Right ventricle myocardium superior (tissue), 1 donor: ENCODE measurements around the gene VEPH1. TPM values are rescaled to one million over a fixed set of nuclear protein-coding genes. Genes with fewer than 3 reads are reported as not detected.
A peak's percentile ranks its signal among the peaks of the same experiment; 100 is the strongest.

Experiments
- ATAC-seq: fragments of 200-7000 bp; cut with Tn5 transposase; one replicate; pipeline ENCODE4 v1.9.1; 2020; ENCODE audit warnings: mild to moderate bottlenecking; ENCODE audit not compliant: poor library complexity
- DNase-seq: peaks from one replicate; pipeline ENCODE4 v3.0.0-alpha.2; 2020
- intact Hi-C: fragments of 100-400 bp; cut with DNase I; formaldehyde crosslinking; loops from one replicate; pipeline ENCODE4 v1.11.2; 2022
- total RNA-seq: library from RNA; stranded (reverse); fragmentation: NEBNext Ultra II Directional; extraction: Animal tissue kit (Norgen Biotek cat#: 25700); gene quantifications from one replicate; pipeline ENCODE4 v1.2.1, GENCODE V29; 2021
- donor health status: DM: no; HTN: yes; CAD: no; lungs with severe emphysema.

The VEPH1 gene
- total RNA-seq, 1 donor from 2014 or later: not detected

- DNase-seq (no peak), ATAC-seq (peak; percentile 57)
- intact Hi-C loops: loop anchor here (2.0 kb wide), 1 partner anchor 289 kb away; no protein-coding TSS in a partner anchor
These were observed 9.3 kb downstream of the VEPH1 start for GRCh38 chr3:157493627-157494550.

DNA sequence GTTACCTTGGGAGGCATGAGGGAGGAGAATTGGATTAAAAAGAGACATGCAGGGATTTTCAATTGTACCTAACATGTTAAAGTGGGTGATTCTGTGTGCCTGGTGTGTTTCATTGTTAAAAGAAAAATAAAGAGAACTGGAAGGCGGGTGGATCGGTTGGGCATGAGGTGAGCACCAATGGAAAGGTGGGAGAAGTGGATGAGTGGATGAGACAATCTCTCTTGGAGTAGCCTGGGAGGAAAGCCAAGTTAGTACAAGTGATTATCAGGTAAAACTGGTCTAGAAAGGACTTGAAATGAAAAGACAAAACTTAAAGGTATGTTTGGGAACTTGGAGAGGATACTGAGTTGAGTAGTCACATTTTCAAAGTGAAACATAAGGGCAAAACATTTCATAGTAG lies 12.1 kb downstream of the VEPH1 start:
- intact Hi-C loops: no loop called here
- no peak for DNase-seq
- ATAC-seq: no peak

DNA sequence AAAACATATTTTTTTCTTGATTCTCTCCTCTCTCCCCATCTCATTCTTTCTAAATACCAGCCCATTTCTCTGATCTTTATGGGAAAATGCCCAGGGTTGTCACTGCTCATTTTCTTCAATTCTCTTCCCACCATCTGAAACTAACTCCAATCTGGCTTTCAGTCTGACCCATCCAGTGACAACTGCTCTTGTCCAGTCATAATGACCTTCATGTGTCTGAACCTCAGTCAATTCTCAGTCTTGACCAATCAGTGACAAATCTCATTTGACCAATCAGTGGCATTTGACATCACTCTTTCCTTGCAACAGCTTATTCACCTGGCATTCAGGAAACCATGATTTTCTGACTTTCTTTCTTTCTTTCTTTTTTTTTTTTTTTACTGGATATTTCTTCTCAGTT lies 15.1 kb downstream of the VEPH1 start:
- intact Hi-C loops: no loop called here
- ATAC-seq: no peak
- DNase-seq: no peak

DNA sequence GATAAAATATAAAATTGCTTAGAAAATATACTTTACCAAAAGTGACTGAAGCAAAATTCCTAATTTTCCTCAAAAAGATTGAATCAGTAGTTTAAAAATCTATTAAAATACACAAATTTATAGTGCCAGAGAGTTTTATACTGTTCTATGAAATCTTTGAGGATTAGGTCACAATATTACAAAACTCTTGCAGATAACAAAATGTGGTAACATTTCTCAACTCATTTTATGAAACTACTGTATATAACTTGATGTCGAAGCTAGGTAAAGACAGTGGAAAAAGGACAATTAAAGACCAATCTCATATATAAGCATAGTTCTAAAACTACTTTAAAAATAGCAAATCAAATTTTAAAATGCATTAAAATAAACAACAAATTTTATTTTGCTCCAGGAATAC lies 15.9 kb downstream of the VEPH1 start:
- intact Hi-C loops: no loop called here
- no peak for ATAC-seq
- DNase-seq: no peak

DNA sequence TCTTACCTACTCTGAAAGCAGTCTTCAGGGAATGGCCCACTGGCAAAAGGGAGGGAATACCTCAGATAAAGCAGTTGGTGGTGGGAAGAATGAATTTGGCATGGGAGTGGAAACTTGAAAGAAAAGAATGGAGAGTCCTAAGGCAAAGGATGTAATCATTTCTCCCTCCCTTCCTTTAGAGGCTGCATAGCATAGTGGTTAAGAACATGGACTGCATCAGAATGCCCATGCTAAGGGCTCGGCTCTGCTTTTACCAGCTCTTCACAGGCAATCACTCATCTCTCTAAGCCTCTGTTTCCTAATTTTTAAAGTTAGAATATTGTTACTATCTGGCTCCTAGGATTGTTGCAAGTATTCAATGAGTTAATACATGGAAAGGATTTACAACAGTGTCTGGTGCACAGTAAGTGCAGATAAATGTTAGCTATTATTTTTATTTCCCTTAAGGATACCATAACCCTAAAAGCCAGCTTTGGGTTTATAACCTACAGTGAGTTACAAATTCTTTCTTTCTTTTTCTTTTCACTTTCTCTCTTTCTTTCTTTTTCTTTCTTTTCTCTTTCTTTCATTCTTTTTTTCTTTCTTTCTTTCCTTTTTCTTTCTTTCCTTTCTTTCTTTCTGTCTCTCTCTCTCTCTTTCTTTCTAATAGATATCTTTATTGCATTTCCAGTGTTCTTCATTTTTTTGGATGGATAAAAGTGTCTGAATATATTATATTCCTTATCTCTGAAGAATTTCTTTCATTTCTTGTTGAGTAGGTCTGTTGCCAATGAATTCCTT lies 23.6 kb downstream of the VEPH1 start:
- DNase-seq (no peak), ATAC-seq (no peak)
- intact Hi-C loops: no loop called here

- ATAC-seq (no peak), DNase-seq (no peak)
- intact Hi-C loops: no loop called here
These were observed 25.8 kb downstream of the VEPH1 start for GRCh38 chr3:157477441-157477840.

DNA sequence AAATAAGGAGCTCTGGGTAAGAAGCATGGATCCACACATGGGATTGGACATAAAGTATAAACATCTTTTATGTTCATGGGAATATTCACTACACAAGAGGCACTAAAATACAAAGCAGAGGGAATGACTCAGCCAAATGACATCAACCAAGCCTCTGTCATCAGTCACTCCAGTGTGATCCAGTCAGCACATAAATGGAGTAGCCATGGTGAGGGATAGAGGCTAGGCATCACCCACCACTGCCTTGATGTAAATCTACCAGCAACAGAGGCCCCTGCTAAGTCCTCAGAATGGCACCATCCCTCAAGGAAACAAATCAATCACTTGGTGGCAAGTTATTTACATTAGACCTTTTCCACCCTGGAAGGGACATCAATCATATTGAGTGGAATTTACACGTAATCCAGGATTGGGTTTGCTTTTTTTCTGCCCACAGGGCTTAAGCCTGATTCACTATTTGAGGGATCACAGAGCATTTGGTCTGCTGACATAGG lies 27.2 kb downstream of the VEPH1 start:
- DNase-seq (no peak), ATAC-seq (no peak)
- intact Hi-C loops: no loop called here

GRCh38 chr3:157472648-157473047 lies 30.6 kb downstream of the VEPH1 start:
- intact Hi-C loops: no loop called here
- ATAC-seq (no peak), DNase-seq (no peak)

GRCh38 chr3:157471064-157471463 lies 32.2 kb downstream of the VEPH1 start:
- no peak for ATAC-seq
- intact Hi-C loops: no loop called here

DNA sequence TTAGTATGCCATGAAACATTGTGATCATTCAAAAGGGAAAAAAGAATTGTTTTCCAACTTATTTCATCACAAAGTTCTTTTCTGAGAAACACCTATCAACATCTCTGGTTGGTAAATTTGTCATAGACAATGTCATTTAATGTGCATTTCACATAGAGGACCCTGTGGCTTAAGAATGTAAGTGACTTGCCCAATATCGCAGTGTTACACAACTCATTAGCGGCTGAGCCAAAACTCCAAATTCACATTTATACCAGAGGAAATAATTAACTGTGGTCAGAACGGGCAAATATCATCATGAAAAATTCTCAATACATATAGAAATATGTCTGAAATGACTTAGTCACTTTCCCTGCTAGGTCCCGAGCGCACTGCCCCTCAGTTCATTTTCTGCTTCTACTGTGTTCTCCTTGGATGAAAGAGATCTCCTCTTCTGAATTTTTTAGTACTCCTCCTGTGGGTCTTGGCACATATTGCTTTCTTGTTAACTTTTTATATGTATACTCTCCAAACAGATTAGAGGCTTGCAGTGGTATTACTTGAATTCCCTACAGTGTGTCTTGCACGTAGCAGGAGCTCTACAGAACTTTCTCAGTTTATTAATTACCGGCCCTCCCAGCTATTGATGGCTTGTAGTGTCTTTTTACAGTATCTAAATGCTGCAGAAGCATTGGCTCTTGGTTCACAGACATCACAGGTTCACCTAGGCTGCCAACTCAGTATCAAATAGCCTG lies 33.5 kb downstream of the VEPH1 start:
- no peak for ATAC-seq
- intact Hi-C loops: no loop called here
- DNase-seq: no peak

More at GRCh38 chr3:157471064-157471463, 32.2 kb downstream of the VEPH1 start:
- DNase-seq: no peak

GRCh38 chr3:157467200-157467599 lies 36.0 kb downstream of the VEPH1 start:
- ATAC-seq (no peak), DNase-seq (no peak)
- intact Hi-C loops: no loop called here

DNA sequence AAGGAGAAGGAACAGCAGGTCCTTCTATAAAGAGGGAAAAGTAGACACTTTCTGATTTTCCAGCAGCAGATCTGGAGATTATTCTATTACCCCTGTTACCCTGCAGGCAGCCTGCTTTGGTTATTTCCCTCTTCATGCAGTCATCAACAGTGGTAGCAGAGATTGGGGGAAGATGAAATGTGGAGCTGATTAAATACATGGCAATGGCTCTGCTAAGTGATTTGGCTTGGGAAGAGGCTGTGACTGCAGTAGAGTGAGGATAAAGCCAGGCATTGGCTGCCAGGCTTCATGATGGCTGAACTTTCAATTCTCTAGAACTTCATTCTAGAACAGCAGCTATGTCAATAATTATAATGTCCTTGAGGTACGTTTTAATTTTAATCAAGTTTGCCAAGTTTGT lies 37.5 kb downstream of the VEPH1 start:
- ATAC-seq (no peak), DNase-seq (no peak)
- intact Hi-C loops: no loop called here

DNA sequence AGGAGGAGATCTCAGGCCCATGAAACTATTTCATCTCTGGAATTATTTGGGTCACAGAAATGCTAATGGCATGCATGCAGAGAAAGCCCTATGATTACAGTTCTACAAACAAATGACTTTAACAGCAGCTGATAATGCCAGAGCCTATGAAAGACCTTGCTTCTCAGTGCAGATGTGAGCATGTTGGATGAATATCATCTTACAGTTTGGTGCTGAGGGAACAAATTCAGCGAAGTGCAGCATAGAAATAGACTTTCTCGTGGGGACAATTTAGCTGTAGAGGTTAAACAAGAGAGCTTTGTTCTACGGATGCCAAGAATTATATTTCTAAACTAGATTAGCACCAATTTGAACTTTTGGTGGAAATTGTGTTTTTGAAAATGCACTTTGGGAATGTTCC lies 38.9 kb downstream of the VEPH1 start:
- intact Hi-C loops: no loop called here
- ATAC-seq (peak; percentile 46), DNase-seq (no peak)

- no peak for ATAC-seq
- intact Hi-C loops: no loop called here
These were observed 39.4 kb downstream of the VEPH1 start for GRCh38 chr3:157463816-157464215.

DNA sequence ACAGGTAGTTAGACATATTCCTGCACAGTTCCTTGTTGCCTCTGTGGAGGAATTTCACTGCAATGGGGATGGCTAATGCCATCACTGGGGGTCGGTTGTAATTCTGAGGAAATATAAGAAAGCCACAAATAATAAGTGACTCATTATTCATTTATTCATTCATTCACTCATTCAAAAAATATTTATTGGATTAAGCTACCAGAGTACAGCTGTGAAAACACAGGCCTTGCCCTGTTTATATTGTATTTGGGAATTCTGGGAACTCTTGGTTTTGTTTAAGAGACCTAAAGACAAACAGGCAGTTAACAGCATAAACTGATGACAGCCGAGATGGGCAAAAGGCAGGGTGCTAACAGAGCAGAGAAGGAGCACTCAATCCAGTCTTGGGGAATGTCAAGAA lies 43.0 kb downstream of the VEPH1 start:
- no peak for ATAC-seq
- intact Hi-C loops: no loop called here
- DNase-seq: no peak

More at GRCh38 chr3:157463816-157464215, 39.4 kb downstream of the VEPH1 start:
- DNase-seq: no peak

DNA sequence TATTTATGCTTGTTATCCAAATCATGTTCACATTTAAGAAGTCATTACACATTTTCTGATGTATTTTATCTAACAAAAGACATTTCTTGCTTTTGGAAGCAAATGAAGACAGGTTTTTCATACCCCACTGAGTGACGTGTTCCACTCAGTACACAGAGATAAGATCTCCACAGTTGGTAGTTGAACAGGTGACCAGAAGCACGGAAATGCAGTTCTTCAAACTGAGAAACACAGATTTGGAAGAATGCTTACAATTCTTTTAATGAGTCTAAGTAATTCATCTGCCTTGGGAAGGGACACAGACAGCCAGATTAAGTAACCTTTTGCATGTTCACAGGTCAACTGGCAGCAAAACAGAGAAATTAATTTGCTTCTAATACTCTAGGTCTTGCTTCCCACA lies 43.5 kb downstream of the VEPH1 start:
- ATAC-seq: no peak
- intact Hi-C loops: no loop called here
- DNase-seq: no peak

DNA sequence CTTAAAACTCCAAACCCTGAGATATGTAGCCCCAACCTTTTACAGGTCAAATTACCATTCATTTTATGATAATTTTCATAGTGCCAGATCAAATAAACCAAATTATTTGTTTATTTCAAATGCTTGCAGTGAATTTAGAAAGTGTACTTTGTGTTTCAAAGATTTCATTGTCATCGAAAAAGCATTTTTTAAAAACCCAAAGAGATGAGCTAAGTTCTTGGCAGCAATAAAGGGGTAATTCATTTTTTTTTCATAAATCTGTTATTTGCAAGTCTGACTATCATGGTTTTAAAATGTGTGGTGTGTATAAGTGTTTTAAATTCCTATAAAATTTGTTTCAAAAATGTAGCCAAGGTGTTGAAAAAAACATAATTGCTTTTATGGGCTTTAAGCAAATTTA lies 49.4 kb downstream of the VEPH1 start:
- DNase-seq (no peak), ATAC-seq (no peak)
- intact Hi-C loops: no loop called here

DNA sequence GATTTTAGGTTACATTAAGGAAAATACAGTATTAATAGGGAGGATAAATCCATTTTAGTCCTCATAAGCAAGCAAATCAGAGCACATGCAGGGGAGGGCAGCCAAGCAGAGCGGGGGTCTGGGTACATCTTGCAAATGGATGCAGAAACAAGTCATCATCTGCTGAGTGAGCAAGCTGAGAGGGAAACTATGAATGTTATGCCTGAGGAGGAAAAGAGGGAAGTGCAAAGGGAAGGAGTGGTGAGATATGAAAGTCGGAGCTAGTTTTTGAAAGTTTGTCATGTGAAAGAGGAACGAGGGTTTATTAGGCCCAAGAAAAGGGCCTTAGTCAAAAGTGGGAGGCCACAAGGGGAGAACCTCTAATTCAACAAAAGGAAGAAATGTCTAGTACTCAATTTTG lies 51.1 kb downstream of the VEPH1 start:
- intact Hi-C loops: no loop called here
- DNase-seq (no peak), ATAC-seq (no peak)

DNA sequence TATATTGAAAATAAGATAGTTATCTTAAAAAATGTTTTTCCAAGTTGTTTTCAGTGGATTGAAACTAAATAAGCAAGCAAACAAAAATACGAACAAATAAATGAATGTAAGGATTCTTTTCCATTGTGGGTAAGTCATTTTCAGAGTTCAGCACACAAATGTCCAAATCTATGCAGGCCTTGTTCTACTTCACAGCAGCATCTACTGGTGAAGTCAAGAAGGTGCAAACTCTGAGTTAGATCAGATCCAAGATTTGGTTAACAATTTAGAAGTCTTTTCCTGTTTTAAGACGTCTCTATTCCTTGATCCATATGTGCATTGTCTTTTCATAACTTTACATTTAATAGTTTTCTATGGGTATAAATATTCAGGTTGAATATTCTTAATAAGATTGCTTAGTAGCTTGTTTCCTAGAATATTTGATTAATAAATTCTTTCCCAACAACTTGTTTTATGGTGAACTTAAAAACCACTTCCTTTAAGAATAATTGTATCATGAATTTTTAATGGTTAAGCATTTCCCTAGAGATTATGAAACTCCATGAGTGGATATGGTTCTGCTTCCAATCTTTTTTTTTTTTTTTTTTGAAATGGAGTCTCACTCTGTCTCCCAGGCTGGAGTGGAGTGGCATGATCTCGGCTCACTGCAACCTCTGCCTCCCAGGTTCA lies 56.1 kb downstream of the VEPH1 start:
- DNase-seq (no peak), ATAC-seq (no peak)
- intact Hi-C loops: no loop called here
